GM19240 (cell line): ENCODE results near the gene TMEM86A.
A peak's percentile ranks its signal among the peaks of the same experiment; 100 is the strongest.

Source experiments
- DNase-seq: peaks from one replicate; pipeline ENCODE4 v3.0.0; 2011; ENCODE audit warnings: low spot score; ENCODE audit not compliant: insufficient read length

TMEM86A gene

DNA sequence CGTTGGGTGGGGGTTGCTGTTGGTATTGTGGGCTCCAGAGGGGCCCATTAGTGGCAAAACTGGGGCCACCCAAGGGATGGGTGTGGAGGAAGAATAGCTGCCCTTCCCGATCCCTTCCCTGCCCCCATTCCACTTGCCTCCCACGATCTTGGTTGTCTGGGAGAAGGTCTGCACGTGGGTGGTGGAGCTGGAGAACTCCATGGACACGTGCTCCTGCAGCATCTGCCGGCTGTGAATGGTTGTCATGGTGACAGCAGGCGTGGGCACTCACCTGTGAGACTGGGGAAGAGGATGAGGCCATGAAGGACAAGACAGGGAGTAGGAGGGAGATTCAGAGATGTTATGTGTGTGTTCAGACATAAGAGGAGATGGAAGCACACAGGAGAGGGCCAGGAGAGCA is 25.4 kb downstream of the TMEM86A start:
- DNase-seq: no peak

DNA sequence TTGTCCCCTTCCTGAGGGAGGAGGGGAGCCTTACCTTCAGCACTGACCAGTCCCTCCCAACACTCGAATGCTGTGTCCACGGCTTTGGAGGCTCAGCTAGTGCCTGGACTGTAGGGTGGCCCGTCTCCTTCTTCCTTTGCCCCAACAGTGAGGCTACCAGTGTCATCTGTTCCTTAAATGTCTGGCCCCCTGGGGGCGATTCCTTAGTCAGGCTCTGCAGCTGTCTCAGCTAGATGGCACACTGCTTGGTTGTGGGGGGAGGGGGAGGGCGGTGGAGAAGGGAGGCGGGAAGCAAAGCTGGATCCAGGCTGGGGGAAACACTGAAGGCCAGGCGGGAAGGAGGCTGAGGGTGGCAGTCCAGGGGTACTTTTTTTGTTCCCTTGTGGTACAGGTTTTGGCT is 27.5 kb downstream of the TMEM86A start, which contains the start of gene IGSF22:
Gene IGSF22, minus strand, starts transcription at position 149 of the 400 bp plus-strand sequence. CDS start 1,952 bp downstream, outside the sequence.
- no peak for DNase-seq

DNA sequence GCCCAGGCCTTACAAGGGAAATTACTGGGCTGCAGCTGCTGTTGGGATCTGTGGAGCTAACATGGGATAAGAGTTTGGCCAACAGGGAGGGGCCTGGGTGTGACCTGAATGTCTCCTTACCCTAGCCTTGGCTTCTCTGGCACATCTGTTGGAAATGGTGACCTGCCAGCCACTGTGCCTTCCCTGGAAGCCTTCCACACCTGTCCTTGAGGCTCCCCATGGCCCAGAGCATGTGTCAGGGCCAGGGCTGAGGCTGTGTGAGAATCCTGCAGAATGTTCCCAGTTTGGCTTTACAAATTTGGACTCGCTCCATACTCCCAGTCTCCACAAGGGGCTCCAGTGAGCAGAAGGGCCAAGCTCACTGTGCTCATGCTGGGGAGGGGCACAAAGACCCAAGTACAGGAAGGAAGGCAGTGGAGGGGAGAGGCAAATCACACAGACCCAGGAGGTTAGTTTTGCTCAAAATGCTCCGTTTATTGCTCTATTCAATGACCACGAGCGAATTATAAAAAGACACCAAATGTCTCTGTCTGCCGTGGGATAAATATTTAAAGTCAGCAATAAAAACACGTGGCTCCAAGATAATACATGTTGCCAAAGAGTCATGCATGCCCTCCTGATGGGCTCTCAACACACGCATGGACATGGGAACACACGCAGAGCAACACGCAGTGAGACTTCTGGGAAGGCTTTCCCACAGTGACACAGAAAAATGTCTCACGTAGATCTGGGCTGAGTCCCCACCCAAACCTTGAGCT is 29.1 kb downstream of the TMEM86A start:
- peak; percentile 52 for DNase-seq

DNA sequence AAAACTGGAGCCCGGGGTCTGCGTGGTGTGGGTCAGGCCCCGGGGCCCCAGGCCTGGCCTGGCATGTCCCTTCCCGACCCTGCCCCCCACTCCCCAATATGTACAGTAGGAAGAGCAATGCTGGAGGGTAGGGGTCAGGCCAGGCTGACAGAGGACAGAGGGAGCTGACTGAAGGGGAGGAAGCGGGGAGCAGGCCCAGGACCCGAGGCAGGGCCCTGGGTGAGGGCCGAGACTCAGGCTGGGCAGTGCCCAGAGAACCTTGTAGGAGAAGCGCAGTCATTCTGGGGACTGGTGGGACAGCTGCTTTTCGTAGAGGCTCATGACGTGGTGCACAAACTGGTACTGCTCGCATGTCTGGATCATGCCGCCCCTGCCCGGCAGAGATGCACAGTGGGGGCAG is 30.1 kb downstream of the TMEM86A start:
- DNase-seq: no peak

DNA sequence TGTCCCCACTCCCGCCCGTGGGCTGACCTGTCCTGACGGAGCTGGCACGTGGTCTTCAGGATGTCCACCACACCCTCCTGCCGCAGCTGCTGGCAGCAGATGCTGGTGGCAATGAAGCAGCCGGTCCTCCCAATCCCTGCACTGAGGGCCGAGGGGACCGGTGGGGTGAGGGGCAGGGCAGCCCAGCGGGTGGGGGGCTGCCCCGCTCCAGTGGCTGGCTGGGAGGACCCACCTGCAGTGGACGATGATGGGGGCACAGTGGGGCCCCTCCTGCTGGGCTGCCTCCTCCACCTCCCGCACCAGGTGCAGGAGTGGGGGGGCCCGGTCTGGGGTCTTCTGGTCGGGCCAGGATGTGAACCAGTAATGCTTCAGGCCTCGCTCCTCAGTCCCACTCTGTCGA is 30.8 kb downstream of the TMEM86A start:
- DNase-seq: no peak

DNA sequence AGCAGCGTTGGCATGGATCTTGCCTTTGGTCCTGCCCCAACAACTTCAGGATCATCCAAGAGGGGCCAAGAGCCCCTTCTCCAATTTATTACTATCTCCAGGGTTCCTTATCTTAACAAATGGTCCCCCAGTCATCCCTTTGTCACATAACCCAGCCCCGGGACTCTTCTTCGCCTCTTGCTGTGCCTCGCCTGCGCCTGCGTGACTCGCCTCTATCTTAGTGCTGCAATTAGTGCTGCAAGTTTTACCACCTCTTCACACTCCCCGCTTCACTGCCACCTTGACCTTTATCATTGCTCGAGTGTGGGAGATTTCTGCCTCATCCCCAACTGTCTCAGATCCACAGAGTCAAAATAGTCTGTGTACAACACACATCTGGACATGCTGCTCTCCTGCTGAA is 31.4 kb downstream of the TMEM86A start:
- no peak for DNase-seq

DNA sequence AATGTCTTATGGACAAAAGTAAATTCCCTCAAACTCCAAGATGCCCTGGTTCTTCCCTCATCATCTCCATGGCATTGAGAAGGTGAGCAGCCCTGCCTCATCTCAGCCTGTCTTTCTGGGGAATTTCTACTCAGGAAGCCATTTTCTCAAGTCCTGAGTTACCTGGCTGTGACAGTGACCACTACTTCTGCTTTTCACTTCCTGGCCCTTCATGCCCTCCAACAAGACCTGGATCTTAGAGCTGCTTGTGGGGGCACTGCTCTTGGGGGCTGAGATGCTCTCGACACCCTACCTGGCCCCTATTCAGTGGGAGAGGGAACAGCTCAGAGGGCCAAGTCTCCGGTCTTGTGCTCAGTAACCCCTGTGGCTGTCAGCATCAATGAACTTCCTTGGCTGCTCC is 32.9 kb downstream of the TMEM86A start:
- DNase-seq: no peak

DNA sequence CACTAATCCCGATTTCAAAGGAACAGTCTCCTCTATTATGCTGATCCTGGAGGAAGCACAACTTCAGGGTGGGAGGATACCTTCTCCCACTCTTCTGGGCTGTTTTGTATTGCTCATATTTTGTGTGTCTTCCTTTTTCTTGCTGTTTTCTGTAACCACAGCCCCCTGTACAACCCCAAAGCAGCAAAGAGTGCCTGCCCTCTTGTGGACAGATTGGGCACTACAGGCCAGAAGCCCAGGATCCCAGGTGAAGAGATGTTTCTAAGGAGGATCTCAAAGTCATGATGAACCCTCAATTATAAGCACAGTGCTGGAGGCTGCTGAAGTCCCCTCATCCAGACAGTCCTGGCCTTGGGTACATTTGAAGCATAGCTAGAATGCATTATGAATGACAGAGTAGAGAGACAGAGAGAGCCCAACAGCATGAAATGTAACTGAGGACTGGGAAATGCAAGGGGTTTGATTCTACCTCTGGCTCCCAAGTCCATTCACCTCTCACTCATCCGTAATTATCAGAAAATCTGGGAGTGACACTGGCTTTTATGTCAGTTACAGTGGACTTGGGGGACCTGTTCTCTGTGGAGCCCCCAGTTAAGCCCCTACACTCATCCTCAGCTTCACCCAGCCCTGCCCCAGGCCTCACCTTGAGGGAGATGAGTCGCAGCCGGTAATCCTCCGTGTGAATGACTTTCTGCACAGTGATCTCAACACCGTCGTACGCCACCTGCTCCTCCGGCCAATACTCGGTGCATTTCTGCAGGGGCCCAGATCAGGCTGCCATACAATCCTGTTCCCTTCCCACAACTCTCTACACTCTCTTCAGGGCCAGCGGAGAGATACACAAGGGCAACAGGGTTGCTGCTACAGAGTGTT is 33.6 kb downstream of the TMEM86A start:
- DNase-seq: peak; percentile 68

DNA sequence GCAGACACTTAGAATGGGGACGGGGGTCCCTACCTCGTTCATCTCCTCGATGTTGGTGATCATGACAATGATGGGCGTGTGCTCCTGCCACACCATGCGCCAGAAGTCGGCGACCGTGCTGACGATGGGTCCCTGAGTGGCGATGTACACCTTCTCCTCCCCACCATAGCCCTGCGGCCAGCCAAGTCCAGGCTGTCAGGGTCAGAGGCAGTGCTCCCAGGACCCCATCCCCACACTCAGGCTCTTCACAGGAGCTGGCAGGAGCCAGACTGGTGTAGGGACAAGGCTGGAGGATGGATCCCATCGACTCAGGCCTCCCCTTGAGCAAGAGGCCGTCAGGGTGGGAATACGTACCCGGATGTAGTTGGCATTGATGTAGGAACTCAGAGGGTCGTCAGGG is 34.6 kb downstream of the TMEM86A start:
- no peak for DNase-seq

DNA sequence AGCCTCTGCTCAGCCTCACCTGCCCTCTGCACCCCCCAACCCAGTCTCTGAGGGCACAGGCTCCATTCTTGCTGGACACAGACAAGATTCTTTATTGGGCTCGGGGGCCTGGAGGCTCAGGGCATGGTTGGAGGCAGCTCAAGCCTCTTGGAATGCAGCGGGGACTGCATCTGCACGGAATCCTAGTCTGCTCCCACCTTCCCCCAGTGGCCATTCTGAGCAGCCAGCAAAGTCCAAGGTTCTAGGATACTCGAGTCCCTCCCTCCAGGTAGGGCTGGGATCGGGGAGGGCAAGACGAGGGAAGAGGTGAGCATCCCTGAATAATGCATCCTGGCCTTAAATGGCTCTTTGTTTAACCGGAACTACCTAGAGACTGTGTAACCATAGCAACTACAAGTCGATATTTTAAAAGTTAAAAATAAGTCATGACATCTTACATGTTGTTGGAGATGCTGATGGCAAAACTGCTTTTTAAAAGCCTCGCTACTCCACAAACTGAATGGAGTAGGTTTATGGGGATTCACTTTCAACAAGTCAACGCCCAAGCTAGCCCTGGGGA is 38.1 kb downstream of the TMEM86A start:
- no peak for DNase-seq

DNA sequence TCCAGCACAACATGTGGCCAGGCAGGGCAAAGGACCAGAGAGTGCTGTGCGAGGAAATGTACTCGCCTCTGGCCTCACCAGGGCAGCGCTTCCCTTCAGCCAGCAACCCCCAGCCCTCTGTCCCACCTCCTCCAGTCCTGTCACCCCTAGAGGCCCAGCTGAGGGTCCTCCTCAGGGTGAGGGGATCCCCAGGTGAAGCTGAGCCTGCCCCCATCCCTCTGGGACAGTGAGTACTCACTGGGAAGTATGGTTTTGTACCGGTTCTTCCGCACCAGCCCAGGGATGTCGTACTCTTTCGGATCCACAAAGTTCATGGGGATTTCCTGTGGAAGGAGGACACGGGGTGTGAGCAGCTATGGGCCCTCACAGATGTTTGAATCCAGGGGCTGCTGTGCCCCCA is 39.1 kb downstream of the TMEM86A start:
- DNase-seq: no peak

DNA sequence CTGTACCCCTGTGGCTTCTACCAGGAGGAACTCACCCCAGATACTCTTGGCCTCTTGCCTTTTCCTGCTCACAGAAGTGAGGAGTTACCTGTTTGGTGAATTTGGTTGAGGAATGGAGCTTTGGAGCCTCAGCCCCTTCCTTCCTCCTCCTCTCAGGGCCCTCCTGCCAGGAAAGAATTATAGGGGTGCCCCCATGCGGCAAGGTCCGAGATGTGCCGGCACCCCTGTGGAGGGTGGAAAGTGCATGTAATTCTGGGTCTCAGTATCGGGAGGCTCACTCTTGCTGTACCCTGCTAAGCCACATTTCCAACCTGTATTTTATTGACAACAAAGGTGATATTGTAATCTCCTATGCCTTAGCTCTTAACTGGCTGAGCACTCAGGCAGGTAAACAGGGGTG is 41.1 kb downstream of the TMEM86A start:
- no peak for DNase-seq

DNA sequence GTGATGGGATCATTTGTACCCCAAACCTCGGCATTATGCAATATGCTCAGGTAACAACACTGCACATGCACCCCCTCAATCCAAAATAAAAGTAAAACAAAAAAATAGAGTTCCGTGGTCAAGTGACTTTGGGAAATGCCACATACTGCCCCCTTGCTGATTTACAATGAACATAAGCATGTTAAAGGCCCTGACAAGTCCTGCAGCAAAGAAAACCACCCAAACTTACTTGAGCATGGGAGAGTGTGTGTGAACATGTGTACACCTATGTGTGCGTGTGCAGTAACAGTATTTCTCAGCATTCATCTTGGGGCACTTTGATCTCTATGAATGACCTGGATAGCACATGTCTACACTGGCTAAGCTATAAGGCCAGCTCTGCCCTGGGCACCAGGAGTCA is 43.2 kb downstream of the TMEM86A start:
- DNase-seq: no peak

DNA sequence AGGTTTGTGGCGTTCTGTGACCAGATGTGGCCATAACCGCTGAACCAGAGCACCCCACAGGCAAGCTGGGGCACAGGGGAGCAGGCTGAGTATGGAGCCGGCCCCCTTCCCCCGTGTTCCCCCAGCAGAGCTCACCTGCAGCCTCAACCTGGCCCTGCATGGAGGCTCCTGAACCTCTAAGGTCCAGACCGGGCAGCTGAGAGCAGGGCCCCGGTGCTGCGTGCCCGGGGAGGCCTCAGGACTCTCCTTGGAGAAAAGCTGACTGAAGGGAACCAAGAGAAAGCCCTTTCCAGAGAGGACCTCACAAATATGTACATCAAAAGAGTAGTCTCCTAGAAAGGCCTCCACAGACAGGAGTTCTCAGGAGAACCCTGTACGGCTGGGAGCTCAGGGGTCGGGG is 44.8 kb downstream of the TMEM86A start:
- no peak for DNase-seq

DNA sequence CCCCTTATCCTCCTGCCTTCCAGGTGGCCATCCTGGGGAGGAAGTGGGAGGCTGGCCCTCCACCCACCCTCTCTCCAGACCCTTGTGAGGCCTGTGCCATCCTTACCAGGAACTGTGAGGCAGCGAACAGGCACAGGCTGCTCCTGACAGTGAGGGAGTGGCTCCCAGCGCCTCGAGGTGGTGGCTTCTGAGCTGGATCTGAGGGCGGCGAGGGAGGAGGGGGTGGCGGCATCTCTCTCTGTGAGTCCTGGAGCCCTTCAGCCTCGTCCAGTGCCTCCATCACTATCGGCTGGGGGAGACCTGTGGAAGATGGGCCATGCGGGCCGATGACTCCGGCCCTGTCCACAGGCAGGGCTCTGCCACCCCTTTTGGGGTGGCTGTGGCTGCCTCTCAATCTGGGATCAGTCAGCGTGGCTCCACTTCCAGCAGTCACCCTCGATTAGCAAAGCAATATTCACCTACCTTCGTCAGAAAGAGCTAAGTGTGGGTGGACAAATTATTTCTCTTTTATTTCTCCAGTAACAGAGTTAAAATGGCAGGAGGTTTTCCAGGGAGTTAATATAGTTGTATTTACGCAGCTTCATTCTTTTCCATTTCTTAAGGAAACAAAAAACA is 45.4 kb downstream of the TMEM86A start:
- no peak for DNase-seq

DNA sequence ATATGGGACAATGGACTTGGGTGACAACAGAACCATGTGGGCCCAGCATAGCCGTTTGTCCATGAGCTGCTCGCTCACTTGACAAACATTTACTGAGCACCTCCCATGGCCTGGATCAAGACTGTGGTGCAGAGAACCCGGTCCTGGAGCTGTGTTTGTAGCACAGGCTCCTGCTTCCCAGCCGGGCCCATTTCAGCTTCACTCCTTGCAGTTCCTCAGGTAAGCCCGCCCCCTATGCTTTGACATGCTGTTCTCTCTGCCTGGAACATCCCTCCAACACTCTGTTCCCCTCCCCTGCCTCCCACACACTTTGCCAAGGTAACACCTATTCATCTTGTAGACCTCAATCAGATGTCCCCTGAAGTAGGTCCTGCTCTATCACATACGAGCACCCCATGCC is 46.7 kb downstream of the TMEM86A start:
- no peak for DNase-seq

DNA sequence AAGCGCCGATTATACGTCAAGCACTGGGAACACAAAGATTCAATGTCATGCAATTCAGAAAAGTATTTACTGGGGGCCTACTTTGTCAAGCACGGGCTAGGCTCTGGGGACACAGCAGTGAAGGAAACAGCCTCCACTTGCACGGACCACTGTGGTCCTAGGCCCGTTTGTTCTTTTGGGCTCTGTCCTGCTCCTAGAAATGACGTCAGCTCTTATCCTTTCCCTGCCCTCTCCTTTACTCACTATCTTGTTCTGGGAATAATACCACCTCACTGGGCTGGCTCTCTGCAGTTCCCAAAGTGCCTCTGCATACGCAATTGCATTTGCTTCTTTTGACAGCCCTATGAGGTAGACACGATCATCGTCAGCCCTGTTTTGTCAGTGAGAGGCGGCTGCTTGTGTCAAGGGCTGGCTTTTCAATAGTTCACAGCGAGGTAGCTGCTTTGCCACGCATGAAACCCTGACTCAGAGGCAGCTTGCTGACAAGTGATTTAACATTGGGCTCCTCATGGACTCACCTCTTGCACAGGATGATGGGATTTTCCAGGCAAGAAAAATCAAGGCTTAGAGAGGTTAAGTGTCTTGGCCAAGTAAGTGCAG is 50.3 kb downstream of the TMEM86A start:
- DNase-seq: no peak

DNA sequence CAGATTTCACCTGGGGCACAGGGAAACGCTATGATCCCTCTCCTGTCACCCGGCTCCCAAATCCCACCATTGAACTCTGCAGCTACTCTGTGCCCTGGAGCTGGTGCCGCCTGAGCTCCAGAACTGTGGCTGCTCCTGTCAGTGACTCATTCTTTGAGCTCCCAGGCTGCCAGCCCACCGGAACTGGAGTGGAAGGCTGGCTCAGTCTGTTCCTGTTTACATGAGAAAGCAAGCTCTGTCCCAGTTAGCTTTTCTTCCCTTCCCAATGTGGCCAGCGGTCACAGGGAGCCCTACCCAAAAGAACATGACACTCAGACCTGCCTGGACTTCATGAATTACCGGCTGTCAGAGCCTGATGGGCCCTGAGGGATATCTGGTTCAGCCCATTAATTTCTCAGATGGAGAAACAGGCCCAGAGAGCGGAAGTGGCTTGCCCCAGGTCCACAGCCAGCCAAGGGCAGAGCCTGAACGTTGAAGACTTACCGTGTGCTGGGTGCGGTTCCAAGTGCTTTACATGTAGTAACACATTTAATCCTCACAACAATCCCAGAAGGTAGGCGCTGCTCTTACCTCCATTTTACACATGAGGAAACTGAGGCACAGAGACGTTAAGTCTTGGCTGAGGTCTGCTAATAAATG is 51.2 kb downstream of the TMEM86A start:
- DNase-seq: no peak

DNA sequence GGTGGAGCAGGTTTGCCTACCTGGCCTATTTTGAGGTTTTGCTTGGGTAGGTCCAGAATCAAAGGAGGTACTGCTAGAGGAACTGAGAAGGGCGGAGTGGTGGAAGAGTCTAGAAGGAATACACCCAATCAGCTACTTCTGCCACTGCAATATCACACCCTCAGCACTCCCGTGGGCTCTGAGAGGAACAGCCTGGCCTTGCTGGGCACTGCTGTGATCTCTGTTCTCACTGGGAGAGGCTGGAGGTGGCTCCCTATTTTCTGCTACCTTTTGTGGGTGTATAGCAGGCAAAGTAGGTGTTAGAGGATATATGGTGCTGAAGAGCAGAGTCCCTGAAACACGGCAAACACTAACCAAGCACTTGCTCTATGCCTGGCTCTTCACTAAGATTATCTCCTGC is 52.4 kb downstream of the TMEM86A start:
- DNase-seq: no peak

DNA sequence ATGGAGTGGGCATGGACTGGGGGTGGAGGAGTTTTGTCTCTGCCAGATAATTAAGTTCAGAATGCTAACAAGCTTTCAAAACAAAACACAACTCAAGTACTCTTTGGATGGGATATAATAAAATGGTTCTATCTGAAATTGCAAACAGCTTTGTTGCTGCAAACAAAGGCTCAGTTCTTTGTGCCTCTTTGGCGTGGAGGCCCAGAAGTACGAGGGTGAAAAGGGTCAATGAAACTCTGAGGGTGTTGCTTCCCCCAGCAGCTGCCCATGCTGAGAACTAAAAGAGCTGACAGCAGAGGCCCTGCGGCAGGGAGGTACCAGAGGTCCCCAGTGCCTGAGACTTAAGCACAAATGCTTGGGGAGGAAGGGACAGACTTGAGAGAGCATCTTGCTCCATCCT is 53.9 kb downstream of the TMEM86A start:
- DNase-seq: no peak

DNA sequence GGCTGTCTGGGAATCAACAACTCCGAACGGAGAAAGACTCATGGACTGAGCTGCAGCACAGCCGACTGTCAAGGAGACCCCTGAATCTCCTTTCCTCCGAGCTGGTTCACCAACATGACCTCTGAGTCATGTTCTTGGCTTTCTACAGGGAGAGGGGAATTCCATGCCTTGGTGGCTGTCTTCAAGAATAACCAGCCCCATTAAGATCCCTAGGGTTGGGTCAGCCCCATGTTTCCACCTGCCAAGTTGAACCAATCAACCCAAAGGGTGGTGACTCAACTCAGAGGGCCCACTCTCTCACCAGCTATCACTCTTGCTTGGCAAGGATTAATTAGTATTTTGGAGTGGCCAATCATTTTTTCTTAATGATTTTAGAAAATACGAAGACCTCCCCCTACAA is 55.7 kb downstream of the TMEM86A start:
- no peak for DNase-seq
